ENCODE results near the gene TOMM22. TPM values are rescaled to one million over a fixed set of nuclear protein-coding genes. Genes with fewer than 3 reads are reported as not detected.
A peak's percentile ranks its signal among the peaks of the same experiment; 100 is the strongest.

Gene TOMM22
- total RNA-seq, 1 donor from 2014 or later: 47.7 TPM

DNA sequence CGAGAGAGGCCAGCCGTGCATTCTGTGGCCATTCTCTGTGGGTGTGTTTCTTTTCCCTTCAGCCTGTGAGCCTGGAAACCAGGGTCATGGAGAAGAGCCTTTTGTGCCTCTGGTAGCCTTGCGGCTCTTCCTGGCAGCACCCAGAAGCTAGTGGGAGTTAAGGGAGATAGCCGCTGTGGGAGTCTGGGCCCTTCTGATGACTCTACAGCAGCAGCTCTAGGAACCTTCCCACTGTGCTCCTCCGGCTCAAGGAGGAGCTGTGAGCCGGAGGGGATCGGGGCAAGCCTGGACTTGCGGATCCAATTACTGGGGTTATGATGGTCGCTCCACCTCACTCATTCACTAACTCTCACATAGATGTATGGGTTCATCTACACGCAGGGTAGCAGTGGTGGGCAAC, 34.5 kb downstream of the TOMM22 start:
- H3K4me1 Mint-ChIP-seq (ENCODE audit: low read depth): peaks cover 78% of the 10 kb centered on the region
- H3K9me3 Mint-ChIP-seq (ENCODE audit: low read depth): no peaks in the 10 kb centered on the region
- DNase-seq (ENCODE audit: low spot score): no peak
- H3K27me3 Mint-ChIP-seq (ENCODE audit: low read depth): no peaks in the 10 kb centered on the region
- TF ChIP-seq, protein P1, sequence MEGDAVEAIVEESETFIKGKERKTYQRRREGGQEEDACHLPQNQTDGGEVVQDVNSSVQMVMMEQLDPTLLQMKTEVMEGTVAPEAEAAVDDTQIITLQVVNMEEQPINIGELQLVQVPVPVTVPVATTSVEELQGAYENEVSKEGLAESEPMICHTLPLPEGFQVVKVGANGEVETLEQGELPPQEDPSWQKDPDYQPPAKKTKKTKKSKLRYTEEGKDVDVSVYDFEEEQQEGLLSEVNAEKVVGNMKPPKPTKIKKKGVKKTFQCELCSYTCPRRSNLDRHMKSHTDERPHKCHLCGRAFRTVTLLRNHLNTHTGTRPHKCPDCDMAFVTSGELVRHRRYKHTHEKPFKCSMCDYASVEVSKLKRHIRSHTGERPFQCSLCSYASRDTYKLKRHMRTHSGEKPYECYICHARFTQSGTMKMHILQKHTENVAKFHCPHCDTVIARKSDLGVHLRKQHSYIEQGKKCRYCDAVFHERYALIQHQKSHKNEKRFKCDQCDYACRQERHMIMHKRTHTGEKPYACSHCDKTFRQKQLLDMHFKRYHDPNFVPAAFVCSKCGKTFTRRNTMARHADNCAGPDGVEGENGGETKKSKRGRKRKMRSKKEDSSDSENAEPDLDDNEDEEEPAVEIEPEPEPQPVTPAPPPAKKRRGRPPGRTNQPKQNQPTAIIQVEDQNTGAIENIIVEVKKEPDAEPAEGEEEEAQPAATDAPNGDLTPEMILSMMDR (IDR thresholded peaks at IDR 0.05): no peak
- peak overlapping the region; percentile 27 for H3K27ac Mint-ChIP-seq (ENCODE audit: unreplicated experiment)
- peaks cover 10% of the 10 kb centered on the region for H3K36me3 Mint-ChIP-seq (ENCODE audit: low read depth)
- no peak overlapping the region for H3K4me3 Mint-ChIP-seq (ENCODE audit: unreplicated experiment)

DNA sequence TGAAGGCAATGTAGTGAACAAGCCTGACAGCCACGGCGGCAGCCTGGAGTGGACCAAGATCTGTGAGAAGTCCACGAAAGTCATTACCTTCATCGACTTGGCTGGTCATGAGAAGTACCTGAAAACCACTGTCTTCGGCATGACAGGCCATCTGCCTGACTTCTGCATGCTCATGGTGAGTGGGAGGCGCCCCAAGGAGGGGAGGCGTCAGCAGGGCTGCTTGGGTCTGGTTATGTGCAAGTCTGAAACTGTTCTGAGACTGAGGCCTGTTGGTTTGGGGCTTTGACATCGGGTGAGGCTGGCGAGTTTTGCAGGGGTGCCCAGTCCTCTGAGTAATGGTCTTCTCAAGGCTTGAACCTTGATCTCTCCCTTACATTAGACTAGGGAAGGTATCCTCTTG, 35.1 kb downstream of the TOMM22 start:
- H3K36me3 Mint-ChIP-seq (ENCODE audit: low read depth): peaks cover 14% of the 10 kb centered on the region
- no peak overlapping the region for H3K4me3 Mint-ChIP-seq (ENCODE audit: unreplicated experiment)

DNA sequence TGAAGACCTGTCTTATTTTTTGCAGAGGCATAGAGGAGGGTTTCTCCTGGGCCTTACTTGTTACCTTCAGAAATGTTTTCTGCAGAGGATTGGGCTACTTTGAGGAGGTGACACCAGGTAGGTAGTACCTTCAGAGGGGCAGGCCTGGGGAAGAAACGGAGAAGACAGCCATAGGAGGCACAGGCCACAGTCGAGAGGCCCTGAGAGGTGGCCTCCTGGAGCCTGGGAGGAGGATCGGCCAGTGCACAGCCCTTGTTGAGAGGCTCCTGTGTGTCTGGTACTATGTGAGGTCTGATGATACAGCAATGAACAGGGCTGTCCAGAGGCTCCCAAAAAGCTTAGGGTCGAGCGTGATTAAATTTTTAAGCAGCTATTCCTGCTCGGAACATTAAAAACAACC, 35.5 kb downstream of the TOMM22 start:
- DNase-seq (ENCODE audit: low spot score): no peak
- Mint-ChIP-seq H3K4me3 (ENCODE audit: unreplicated experiment) (no peak overlapping the region), H3K36me3 (ENCODE audit: low read depth) (peaks cover 14% of the 10 kb centered on the region), H3K4me1 (ENCODE audit: low read depth) (peaks cover 75% of the 10 kb centered on the region), H3K9me3 (ENCODE audit: low read depth) (no peaks in the 10 kb centered on the region), H3K27me3 (ENCODE audit: low read depth) (no peaks in the 10 kb centered on the region), H3K27ac (ENCODE audit: unreplicated experiment) (peak overlapping the region; percentile 92)
- TF ChIP-seq, protein P1 (IDR thresholded peaks at IDR 0.05): no peak

More for the DNA sequence above, 35.1 kb downstream of the TOMM22 start:
- Mint-ChIP-seq H3K27me3 (ENCODE audit: low read depth) (no peaks in the 10 kb centered on the region), H3K27ac (ENCODE audit: unreplicated experiment) (peak overlapping the region; percentile 92), H3K4me1 (ENCODE audit: low read depth) (peaks cover 79% of the 10 kb centered on the region), H3K9me3 (ENCODE audit: low read depth) (no peaks in the 10 kb centered on the region)
- TF ChIP-seq, protein P1 (IDR thresholded peaks at IDR 0.05): no peak
- DNase-seq (ENCODE audit: low spot score): no peak

DNA sequence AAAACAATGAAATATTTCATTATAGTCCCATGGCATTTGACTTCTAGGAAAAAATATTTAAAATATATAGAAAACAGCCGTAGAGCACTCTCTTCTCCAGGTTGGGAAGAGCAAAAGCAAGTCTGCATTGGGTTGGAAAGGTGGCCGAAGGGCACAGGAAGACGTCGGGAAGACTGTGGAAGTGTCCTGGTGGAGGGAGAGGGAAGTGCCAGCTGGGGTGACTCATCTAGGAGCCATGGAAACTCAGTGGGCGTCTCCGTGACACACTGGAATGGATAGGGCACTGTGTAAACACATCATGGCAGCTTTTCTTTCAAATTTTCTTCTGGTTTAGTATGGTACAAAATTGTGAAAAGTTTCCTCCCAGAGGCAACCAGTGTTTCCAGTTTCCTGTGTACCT, 36.7 kb downstream of the TOMM22 start:
- Mint-ChIP-seq H3K4me1 (ENCODE audit: low read depth) (peaks cover 63% of the 10 kb centered on the region), H3K27me3 (ENCODE audit: low read depth) (no peaks in the 10 kb centered on the region), H3K9me3 (ENCODE audit: low read depth) (no peaks in the 10 kb centered on the region), H3K4me3 (ENCODE audit: unreplicated experiment) (no peak overlapping the region), H3K27ac (ENCODE audit: unreplicated experiment) (peak overlapping the region; percentile 92), H3K36me3 (ENCODE audit: low read depth) (peaks cover 20% of the 10 kb centered on the region)
- DNase-seq (ENCODE audit: low spot score): no peak
- TF ChIP-seq, protein P1 (IDR thresholded peaks at IDR 0.05): peak; percentile 81

DNA sequence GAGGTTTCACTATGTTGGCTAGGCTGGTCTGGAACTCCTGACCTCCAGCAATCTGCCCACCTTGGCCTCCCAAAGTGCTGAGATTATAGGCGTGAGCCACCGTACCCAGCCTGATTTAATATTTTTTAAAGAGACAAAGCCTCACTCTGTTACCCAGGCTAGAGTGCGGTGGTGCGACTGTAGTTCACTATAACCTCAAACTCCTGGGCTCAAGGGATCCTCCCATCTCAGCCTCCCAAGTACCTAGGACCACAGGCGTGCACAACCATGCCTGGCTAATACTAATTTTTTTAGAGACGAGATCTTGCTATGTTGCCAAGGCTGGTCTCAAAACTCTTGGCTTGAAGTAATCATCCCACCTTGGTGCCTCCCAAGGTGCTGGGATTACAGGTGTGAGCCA, 37.4 kb downstream of the TOMM22 start:
- Mint-ChIP-seq H3K4me1 (ENCODE audit: low read depth) (peaks cover 58% of the 10 kb centered on the region), H3K36me3 (ENCODE audit: low read depth) (peaks cover 19% of the 10 kb centered on the region), H3K27ac (ENCODE audit: unreplicated experiment) (peak overlapping the region; percentile 87), H3K9me3 (ENCODE audit: low read depth) (no peaks in the 10 kb centered on the region), H3K27me3 (ENCODE audit: low read depth) (no peaks in the 10 kb centered on the region), H3K4me3 (ENCODE audit: unreplicated experiment) (peak overlapping the region; percentile 4)
- no peak for DNase-seq (ENCODE audit: low spot score)
- TF ChIP-seq, protein P1 (IDR thresholded peaks at IDR 0.05): no peak
